ENCODE measurements around the gene L1CAM. TPM values are rescaled to one million over a fixed set of nuclear protein-coding genes. Genes with fewer than 3 reads are reported as not detected.

L1CAM gene
- total RNA-seq, 1 experiment from 2014 or later: 20.7 TPM

DNA sequence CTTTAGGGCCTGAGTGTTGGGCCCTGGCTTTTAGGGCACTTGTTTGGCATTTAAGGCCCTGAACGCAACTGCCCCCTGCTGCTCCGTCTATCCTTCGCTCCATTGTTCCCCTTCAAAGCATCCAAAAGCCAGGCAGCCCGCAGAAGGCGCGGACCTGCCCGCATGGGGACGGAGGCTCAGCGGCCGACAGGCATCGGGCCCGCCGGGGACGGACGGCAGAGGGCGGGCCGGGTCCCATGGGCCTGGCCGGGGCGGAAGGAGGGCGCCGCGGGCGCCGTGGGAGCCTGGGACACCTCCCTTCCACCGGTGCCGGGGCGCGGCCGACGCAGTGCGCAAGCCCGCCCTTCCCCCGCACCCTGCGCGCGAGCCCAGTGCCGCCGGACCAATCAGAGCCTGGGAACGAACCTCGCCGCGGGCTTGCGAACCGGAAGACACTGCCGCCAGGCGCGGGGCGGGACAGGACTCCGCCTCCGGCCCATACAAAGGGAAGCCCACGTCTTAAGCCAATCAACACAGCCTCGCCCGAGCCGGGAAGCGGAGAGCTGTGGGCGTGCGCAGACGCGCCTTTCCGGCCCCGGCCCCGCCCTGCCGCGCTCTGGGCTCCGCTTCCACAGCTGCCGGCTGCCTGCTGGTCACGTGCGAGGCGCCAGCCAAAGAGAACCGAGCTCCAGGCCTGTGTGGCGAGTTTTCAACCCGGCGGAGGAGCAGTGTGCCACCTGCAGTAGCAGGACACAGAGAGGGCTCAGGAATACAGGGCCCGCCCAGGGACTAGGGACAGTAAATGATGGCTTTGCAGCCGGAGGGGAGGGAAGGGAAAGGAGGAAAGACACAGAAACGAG is 42.2 kb upstream of the L1CAM start:
- no peaks in the 10 kb centered on the region for H3K9me3 Mint-ChIP-seq (ENCODE audit: unreplicated experiment)
- peaks cover 1% of the 10 kb centered on the region for H3K4me1 Mint-ChIP-seq (ENCODE audit: insufficient read depth, unreplicated experiment)
- BruUV-seq (replicated peaks): no TSS peak
- H3K27me3 Mint-ChIP-seq (ENCODE audit: insufficient read depth, unreplicated experiment): no peaks in the 10 kb centered on the region
- H3K36me3 Mint-ChIP-seq (ENCODE audit: insufficient read depth, unreplicated experiment): peaks cover 10% of the 10 kb centered on the region
- POLR2A ChIA-PET: interaction anchor here (0.6 to 2.7 kb wide), 11 partner anchors 10 to 330 kb away, joined by 3 to 25 read pairs (median 7); partner anchors contain the start of genes HCFC1, IDH3G, PLXNB3 and SSR4
- TF ChIP-seq, protein P1, sequence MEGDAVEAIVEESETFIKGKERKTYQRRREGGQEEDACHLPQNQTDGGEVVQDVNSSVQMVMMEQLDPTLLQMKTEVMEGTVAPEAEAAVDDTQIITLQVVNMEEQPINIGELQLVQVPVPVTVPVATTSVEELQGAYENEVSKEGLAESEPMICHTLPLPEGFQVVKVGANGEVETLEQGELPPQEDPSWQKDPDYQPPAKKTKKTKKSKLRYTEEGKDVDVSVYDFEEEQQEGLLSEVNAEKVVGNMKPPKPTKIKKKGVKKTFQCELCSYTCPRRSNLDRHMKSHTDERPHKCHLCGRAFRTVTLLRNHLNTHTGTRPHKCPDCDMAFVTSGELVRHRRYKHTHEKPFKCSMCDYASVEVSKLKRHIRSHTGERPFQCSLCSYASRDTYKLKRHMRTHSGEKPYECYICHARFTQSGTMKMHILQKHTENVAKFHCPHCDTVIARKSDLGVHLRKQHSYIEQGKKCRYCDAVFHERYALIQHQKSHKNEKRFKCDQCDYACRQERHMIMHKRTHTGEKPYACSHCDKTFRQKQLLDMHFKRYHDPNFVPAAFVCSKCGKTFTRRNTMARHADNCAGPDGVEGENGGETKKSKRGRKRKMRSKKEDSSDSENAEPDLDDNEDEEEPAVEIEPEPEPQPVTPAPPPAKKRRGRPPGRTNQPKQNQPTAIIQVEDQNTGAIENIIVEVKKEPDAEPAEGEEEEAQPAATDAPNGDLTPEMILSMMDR (IDR thresholded peaks at IDR 0.05; ENCODE audit: unreplicated experiment): peak; percentile 10
- peak; percentile 95 for DNase-seq (ENCODE audit: unreplicated experiment)
- H3K27ac Mint-ChIP-seq (ENCODE audit: low read depth, unreplicated experiment): peak overlapping the region; percentile 74
- CTCF ChIA-PET: interaction anchor here (0.6 to 1.3 kb wide), 4 partner anchors 19 to 445 kb away, joined by 3 to 5 read pairs (median 3); partner anchors contain the start of gene PLXNB3
- peak overlapping the region; percentile 79 for H3K4me3 Mint-ChIP-seq (ENCODE audit: unreplicated experiment)
- intact Hi-C loops (cut with micrococcal nuclease): no loop called here

DNA sequence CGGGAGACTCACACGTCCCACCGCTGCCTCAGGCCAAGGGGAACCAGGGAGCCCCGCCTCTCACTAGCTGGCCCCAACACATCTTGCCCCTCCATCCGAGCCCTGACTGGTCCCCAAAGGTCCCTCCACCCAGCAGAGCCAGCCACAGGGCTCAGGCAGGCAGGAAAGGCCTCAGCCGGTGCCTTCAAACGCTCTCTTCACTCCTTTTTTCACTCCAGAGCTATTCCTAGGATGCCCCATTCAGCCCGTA is 41.6 kb upstream of the L1CAM start:
- H3K27ac Mint-ChIP-seq (ENCODE audit: low read depth, unreplicated experiment): peak overlapping the region; percentile 74
- TF ChIP-seq, protein P1 (IDR thresholded peaks at IDR 0.05; ENCODE audit: unreplicated experiment): no peak
- ChIA-PET POLR2A (interaction anchor here (0.6 to 2.7 kb wide), 3 partner anchors 10 to 133 kb away, joined by 3 to 25 read pairs (median 8); partner anchors contain the start of genes IDH3G and SSR4), CTCF (interaction anchor here (0.6 to 1.0 kb wide), 2 partner anchors 164 to 320 kb away, joined by 3 read pairs; partner anchors contain the start of gene PLXNB3)
- H3K9me3 Mint-ChIP-seq (ENCODE audit: unreplicated experiment): no peaks in the 10 kb centered on the region
- no peaks in the 10 kb centered on the region for H3K27me3 Mint-ChIP-seq (ENCODE audit: insufficient read depth, unreplicated experiment)
- peaks cover 6% of the 10 kb centered on the region for H3K36me3 Mint-ChIP-seq (ENCODE audit: insufficient read depth, unreplicated experiment)
- H3K4me1 Mint-ChIP-seq (ENCODE audit: insufficient read depth, unreplicated experiment): peaks cover 7% of the 10 kb centered on the region
- peak overlapping the region; percentile 79 for H3K4me3 Mint-ChIP-seq (ENCODE audit: unreplicated experiment)
- BruUV-seq (replicated peaks): TSS peak; percentile 43
- DNase-seq (ENCODE audit: unreplicated experiment): no peak
- intact Hi-C loops (cut with micrococcal nuclease): no loop called here

DNA sequence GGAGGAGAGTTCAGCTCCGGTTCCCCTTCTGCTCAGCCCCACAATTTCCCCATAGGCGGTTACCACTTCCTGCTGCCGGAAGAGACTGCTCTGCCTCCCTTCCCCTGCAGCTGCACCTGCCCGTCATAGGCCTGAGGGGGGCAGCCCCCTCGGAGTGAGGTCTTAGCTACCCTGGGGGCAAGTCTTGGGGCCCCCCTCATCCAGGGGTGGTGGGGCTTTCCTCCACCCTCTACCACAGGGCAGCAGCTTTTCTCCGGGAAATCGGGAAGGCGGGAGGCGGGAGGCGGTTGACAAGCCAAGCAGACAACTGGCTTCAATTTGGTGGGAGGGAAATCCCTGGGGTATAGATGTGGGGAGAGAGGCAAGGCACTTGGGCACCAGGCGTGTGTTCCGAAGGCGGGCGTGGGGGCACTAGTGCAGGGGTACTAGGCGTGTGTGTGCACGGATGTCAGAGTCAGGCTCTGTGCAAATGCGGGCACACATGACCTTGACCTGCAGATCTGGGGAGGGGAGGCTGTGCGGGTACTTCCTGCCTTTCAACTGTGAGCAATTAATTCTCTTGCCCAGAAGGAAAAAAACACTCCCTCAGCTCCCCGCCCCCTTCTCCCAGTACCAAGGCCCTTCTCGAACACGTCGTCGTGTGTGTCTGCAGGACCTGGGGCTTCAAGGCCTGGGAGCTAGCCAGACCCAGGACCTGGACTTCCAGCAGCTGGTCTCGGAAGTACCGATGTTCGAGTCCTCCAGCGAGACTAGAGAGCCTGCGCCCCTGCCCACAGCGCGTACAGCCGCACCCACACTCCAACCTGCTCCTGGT is 41.1 kb upstream of the L1CAM start:
- Mint-ChIP-seq H3K4me3 (ENCODE audit: unreplicated experiment) (peak overlapping the region; percentile 79), H3K27me3 (ENCODE audit: insufficient read depth, unreplicated experiment) (no peaks in the 10 kb centered on the region), H3K9me3 (ENCODE audit: unreplicated experiment) (no peaks in the 10 kb centered on the region), H3K27ac (ENCODE audit: low read depth, unreplicated experiment) (peak overlapping the region; percentile 74), H3K4me1 (ENCODE audit: insufficient read depth, unreplicated experiment) (peaks cover 9% of the 10 kb centered on the region), H3K36me3 (ENCODE audit: insufficient read depth, unreplicated experiment) (peaks cover 6% of the 10 kb centered on the region)
- intact Hi-C loops (cut with micrococcal nuclease): no loop called here
- CTCF ChIA-PET: interaction anchor here (0.6 to 3.1 kb wide), 4 partner anchors 20 to 320 kb away, joined by 3 to 19 read pairs (median 4); partner anchors contain the start of gene PLXNB3
- POLR2A ChIA-PET: interaction anchor here (0.6 to 2.7 kb wide), 4 partner anchors 9 to 132 kb away, joined by 3 to 25 read pairs (median 6); partner anchors contain the start of genes IDH3G and SSR4
- DNase-seq (ENCODE audit: unreplicated experiment): no peak
- TF ChIP-seq, protein P1 (IDR thresholded peaks at IDR 0.05; ENCODE audit: unreplicated experiment): no peak
- BruUV-seq (replicated peaks): no TSS peak

DNA sequence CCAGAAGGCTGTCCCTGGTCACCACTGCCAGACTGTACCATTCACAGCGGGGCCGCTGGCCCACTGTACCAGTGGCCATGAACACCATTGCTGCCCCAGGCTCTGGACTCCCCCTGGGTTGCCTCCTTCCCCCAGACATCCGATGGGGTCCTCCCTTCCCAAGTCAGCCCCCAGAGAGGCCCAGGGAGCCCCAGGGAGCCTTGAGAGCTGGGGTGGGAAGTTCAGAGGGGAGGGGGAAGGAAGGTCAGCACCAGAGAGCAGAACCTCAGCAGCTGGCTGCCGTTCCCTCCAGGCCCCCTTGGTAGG is 40.5 kb upstream of the L1CAM start:
- TF ChIP-seq, protein P1 (IDR thresholded peaks at IDR 0.05; ENCODE audit: unreplicated experiment): no peak
- no peak for DNase-seq (ENCODE audit: unreplicated experiment)
- no TSS peak for BruUV-seq (replicated peaks)
- no peaks in the 10 kb centered on the region for H3K9me3 Mint-ChIP-seq (ENCODE audit: unreplicated experiment)
- POLR2A ChIA-PET: interaction anchor here (0.7 to 2.7 kb wide), 4 partner anchors 9 to 132 kb away, joined by 3 to 25 read pairs (median 6); partner anchors contain the start of genes HCFC1, IDH3G and SSR4
- CTCF ChIA-PET: interaction anchor here (1.3 to 3.1 kb wide), 2 partner anchors 21 to 26 kb away, joined by 5 to 19 read pairs; no protein-coding TSS in a partner anchor
- intact Hi-C loops (cut with micrococcal nuclease): no loop called here
- H3K27ac Mint-ChIP-seq (ENCODE audit: low read depth, unreplicated experiment): no peak overlapping the region
- no peaks in the 10 kb centered on the region for H3K27me3 Mint-ChIP-seq (ENCODE audit: insufficient read depth, unreplicated experiment)
- peaks cover 6% of the 10 kb centered on the region for H3K36me3 Mint-ChIP-seq (ENCODE audit: insufficient read depth, unreplicated experiment)
- peaks cover 9% of the 10 kb centered on the region for H3K4me1 Mint-ChIP-seq (ENCODE audit: insufficient read depth, unreplicated experiment)
- H3K4me3 Mint-ChIP-seq (ENCODE audit: unreplicated experiment): no peak overlapping the region

Measured in MCF 10A (cell line).